Lower lobe of right lung (tissue), 2 donors: ENCODE data around the gene PTN. TPM values are rescaled to one million over a fixed set of nuclear protein-coding genes. Genes with fewer than 3 reads are reported as not detected.
"Not testable (repeated sequence)": the region's sequence is repeated elsewhere in the genome, so short reads cannot be mapped to it uniquely, and the experiment has no call there.

Experiments
- ATAC-seq, 2 donors: fragments of 200-7000 bp; cut with Tn5 transposase; one replicate each; pipeline ENCODE4 v1.9.1; 2020 to 2022; ENCODE audit warnings: mild to moderate bottlenecking in 2 of 2, moderate library complexity in 2 of 2
- DNase-seq: peaks from one replicate; pipeline ENCODE4 v3.0.0-alpha.2; 2020
- H3K27ac ChIP-seq: fragments of 200-600 bp; one replicate; pipeline ENCODE4 v1.8.0; 2022
- H3K27me3 ChIP-seq: fragments of 200-600 bp; one replicate; pipeline ENCODE4 v1.8.0; 2022; ENCODE audit warnings: low read depth
- H3K36me3 ChIP-seq: fragments of 200-600 bp; one replicate; pipeline ENCODE4 v1.8.0; 2022; ENCODE audit warnings: mild to moderate bottlenecking
- H3K4me1 ChIP-seq: fragments of 200-600 bp; one replicate; pipeline ENCODE4 v1.8.0; 2022
- H3K4me3 ChIP-seq: fragments of 200-600 bp; one replicate; pipeline ENCODE4 v1.8.0; 2022; ENCODE audit warnings: mild to moderate bottlenecking
- H3K9me3 ChIP-seq: fragments of 200-600 bp; one replicate; pipeline ENCODE4 v1.8.0; 2022
- intact Hi-C: fragments of 100-400 bp; cut with DNase I; formaldehyde crosslinking; loops from one replicate; pipeline ENCODE4 v1.11.0; 2022
- total RNA-seq: library from RNA; stranded (reverse); fragmentation: NEBNext Ultra II Directional; extraction: Animal tissue kit (Norgen Biotek cat#: 25700); gene quantifications from one replicate; pipeline ENCODE4 v1.2.1, GENCODE V29; 2021
- TF ChIP-seq, protein P1 (sequence below): fragments of 200-600 bp; IDR thresholded peaks from one replicate; pipeline ENCODE4 v1.8.0; 2022; ENCODE audit warnings: antibody characterized with exemption, mild to moderate bottlenecking
- donor health status: DM: no; HTN: yes; CAD: no; lungs with severe emphysema.

Gene PTN
- total RNA-seq, 1 donor from 2014 or later: 6.3 TPM

DNA sequence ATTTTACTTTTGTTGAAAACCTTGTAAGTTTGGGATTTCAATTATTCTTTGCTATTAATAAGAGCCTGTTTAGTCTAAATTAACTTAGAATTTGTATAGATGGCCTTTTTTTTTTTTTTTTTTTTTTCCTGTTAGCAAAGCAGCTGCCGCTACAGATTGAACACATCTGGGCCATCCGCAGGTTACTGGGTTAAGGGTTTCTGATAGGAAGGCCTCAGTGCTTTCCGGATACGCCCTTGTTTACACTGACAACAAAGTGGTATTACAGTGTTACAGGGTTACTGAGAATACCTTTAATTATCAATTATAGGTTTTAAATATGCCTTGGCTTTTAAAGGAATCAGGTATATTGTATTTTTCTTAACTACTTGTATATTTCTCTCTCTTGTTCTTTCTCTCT is 76.8 kb downstream of the PTN start:
- Histone ChIP-seq H3K36me3 (no peaks in the 10 kb centered on the region), H3K4me1 (no peaks in the 10 kb centered on the region), H3K4me3 (no peak overlapping the region), H3K27me3 (no peaks in the 10 kb centered on the region), H3K27ac (no peak overlapping the region), H3K9me3 (no peaks in the 10 kb centered on the region)
- ATAC-seq (no peak), DNase-seq (no peak)
- intact Hi-C loops: no loop called here
- TF ChIP-seq, protein P1, sequence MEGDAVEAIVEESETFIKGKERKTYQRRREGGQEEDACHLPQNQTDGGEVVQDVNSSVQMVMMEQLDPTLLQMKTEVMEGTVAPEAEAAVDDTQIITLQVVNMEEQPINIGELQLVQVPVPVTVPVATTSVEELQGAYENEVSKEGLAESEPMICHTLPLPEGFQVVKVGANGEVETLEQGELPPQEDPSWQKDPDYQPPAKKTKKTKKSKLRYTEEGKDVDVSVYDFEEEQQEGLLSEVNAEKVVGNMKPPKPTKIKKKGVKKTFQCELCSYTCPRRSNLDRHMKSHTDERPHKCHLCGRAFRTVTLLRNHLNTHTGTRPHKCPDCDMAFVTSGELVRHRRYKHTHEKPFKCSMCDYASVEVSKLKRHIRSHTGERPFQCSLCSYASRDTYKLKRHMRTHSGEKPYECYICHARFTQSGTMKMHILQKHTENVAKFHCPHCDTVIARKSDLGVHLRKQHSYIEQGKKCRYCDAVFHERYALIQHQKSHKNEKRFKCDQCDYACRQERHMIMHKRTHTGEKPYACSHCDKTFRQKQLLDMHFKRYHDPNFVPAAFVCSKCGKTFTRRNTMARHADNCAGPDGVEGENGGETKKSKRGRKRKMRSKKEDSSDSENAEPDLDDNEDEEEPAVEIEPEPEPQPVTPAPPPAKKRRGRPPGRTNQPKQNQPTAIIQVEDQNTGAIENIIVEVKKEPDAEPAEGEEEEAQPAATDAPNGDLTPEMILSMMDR: no peak

- ATAC-seq, H3K4me1 ChIP-seq, H3K27ac ChIP-seq, H3K4me3 ChIP-seq, H3K9me3 ChIP-seq, intact Hi-C loops, H3K36me3 ChIP-seq, DNase-seq, H3K27me3 ChIP-seq: not testable (repeated sequence)
These were observed 78.1 kb downstream of the PTN start for GRCh38 chr7:137265480-137265879.

GRCh38 chr7:137262599-137262998 is 80.9 kb downstream of the PTN start:
- H3K27ac ChIP-seq: no peak overlapping the region
- no peaks in the 10 kb centered on the region for H3K27me3 ChIP-seq
- H3K9me3 ChIP-seq: no peaks in the 10 kb centered on the region
- ATAC-seq (no peak), DNase-seq (no peak)
- H3K4me3 ChIP-seq: no peak overlapping the region
- TF ChIP-seq, protein P1: no peak
- intact Hi-C loops: no loop called here
- H3K4me1 ChIP-seq: no peaks in the 10 kb centered on the region
- H3K36me3 ChIP-seq: no peaks in the 10 kb centered on the region

DNA sequence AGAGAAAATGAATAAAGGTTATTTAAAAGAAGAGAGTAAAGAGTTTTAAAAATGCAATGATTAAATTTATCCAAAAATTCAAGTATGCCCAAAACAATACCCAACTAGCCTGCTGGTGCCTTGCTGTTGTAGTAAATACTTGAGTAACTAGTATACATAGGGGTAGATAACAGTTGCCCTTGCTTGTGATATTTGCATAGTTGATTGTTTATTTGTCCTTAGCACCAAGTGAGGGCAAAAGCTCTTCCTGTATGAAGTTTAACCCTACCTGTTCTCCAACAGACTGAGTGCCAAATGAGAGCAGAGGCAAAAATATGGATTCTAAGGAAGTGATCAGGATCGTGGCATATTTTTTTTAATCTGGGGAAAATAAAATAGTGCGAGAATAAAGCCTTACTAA is 85.0 kb downstream of the PTN start:
- H3K4me3 ChIP-seq: no peak overlapping the region
- H3K36me3 ChIP-seq: no peaks in the 10 kb centered on the region
- no peak overlapping the region for H3K27ac ChIP-seq
- H3K4me1 ChIP-seq: no peaks in the 10 kb centered on the region
- DNase-seq (no peak), ATAC-seq (no peak)
- TF ChIP-seq, protein P1: no peak
- no peaks in the 10 kb centered on the region for H3K9me3 ChIP-seq
- intact Hi-C loops: no loop called here
- H3K27me3 ChIP-seq: no peaks in the 10 kb centered on the region

DNA sequence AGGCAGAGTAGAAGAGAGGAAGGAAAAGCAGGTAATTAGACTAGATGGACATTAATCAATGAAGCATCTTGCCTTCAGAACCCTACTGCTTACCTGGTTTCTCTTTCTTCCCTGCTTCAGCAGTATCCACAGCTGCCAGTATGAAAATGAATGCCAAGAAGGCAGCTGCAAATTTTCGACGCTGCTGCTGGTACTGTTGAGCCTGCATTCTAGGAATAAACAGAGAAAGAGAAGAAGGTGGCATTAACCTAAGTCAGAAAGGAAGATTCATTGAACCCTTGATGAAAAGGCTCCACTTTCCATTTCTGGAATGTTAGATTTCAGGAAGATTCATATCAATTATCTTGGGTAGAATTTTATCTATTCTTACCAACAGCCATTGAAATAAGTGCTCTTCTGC is 88.8 kb downstream of the PTN start:
- no peak for ATAC-seq
- no peaks in the 10 kb centered on the region for H3K4me1 ChIP-seq
- intact Hi-C loops: no loop called here

DNA sequence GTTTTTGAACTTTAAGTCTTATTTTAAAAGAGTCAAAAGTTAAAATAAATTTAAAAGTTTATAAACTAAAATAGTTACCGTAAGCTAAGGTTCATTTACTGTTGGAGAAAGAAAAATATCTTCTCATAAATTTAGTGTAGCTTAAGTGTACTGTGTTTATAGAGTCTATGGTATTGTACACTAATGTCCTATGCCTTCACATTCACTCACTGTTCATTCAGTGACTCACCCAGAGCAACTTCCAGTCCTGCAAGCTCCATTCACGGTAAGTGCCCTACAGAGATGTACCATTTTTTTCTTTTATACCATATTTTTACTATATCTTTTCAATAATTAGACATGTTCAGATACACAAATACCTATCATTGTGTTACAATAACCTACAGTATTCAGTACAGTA is 97.6 kb downstream of the PTN start:
- intact Hi-C loops: no loop called here
- TF ChIP-seq, protein P1: no peak

More for the DNA sequence above, 88.8 kb downstream of the PTN start:
- DNase-seq: no peak
- H3K9me3 ChIP-seq: no peaks in the 10 kb centered on the region
- no peak overlapping the region for H3K4me3 ChIP-seq
- no peaks in the 10 kb centered on the region for H3K27me3 ChIP-seq
- no peaks in the 10 kb centered on the region for H3K36me3 ChIP-seq
- H3K27ac ChIP-seq: no peak overlapping the region
- TF ChIP-seq, protein P1: no peak

More for the DNA sequence above, 97.6 kb downstream of the PTN start:
- H3K4me1 ChIP-seq: no peaks in the 10 kb centered on the region
- ATAC-seq (no peak), DNase-seq (no peak)
- no peaks in the 10 kb centered on the region for H3K9me3 ChIP-seq
- H3K4me3 ChIP-seq: no peak overlapping the region
- no peak overlapping the region for H3K27ac ChIP-seq
- no peaks in the 10 kb centered on the region for H3K36me3 ChIP-seq
- H3K27me3 ChIP-seq: no peaks in the 10 kb centered on the region
